Spleen (tissue), 7 donors: ENCODE data around the gene UST.

ENCODE experiments used
- POLR2A ChIP-seq, 3 donors: fragments of 450-650 bp; IDR thresholded peaks; one replicate each; pipeline ENCODE4 v1.5.1; 2017; ENCODE audit warnings: antibody characterized with exemption in 3 of 3, mild to moderate bottlenecking in 1 of 3
- POLR2AphosphoS5 ChIP-seq, 3 donors: sonication (generic); formaldehyde crosslinking; IDR thresholded peaks; one replicate each; pipeline ENCODE4 v1.5.1; 2017; ENCODE audit warnings: antibody characterized with exemption in 3 of 3
- TF ChIP-seq, protein P1 (sequence below), 11 experiments: fragments of 200-600 bp in 7 of 11; fragments of 450-650 bp in 4 of 11; sonication (generic) in 4 of 11; IDR thresholded peaks in 8 of 11; conservative IDR thresholded peaks in 3 of 11; 1 replicate in 7 of 11; 2 replicates in 4 of 11; pipeline versions ENCODE4 v1.4.0 to v1.8.0; 2016 to 2021; ENCODE audit warnings: antibody characterized with exemption in 11 of 11, inconsistent platforms in 4 of 11, mild to moderate bottlenecking in 1 of 11
- donor health status: DM: no; HTN: no; CAD: no; lungs with moderate emphysema.
- donor health status: DM: no; HTN: no; CAD: no.
- donor health status: DM: no; HTN: no; CAD: no.

DNA sequence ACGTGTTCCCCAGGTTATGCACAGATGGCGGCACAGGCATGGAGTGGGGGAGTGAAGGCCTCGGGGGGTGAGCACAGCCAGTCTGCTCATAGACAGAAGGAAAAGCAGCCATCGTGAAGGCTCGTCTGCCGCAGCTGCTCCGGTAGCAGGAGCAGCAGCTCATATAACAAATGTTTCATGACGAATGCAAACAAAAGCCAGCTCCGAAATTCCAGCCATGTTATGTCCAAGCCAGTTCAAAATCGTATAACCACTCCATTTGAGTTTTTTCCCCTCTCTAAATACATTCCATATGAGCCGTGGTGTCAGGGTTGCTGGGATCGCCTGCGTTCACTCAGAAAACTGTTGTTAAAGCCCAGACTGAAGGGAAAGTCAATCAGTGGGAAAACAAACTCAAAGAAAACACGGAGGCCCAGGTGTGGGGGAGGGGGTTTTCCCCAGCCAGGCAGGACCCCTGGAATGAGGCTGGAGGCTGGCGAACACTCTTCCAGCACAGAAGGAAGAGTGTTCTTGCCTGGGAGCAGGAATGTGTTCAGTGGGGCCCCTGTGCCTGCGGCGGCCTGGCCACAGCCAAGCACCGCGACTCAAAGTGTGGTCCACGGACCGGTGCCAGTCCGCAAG is 290.3 kb downstream of the UST start:
- TF ChIP-seq POLR2A (IDR thresholded peaks at IDR 0.05): no peak
- TF ChIP-seq, protein P1, sequence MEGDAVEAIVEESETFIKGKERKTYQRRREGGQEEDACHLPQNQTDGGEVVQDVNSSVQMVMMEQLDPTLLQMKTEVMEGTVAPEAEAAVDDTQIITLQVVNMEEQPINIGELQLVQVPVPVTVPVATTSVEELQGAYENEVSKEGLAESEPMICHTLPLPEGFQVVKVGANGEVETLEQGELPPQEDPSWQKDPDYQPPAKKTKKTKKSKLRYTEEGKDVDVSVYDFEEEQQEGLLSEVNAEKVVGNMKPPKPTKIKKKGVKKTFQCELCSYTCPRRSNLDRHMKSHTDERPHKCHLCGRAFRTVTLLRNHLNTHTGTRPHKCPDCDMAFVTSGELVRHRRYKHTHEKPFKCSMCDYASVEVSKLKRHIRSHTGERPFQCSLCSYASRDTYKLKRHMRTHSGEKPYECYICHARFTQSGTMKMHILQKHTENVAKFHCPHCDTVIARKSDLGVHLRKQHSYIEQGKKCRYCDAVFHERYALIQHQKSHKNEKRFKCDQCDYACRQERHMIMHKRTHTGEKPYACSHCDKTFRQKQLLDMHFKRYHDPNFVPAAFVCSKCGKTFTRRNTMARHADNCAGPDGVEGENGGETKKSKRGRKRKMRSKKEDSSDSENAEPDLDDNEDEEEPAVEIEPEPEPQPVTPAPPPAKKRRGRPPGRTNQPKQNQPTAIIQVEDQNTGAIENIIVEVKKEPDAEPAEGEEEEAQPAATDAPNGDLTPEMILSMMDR (IDR thresholded peaks at IDR 0.05 in 8 of 11, conservative IDR thresholded peaks at IDR 0.05 in 3 of 11): no peak
- no peak for TF ChIP-seq POLR2AphosphoS5 (IDR thresholded peaks at IDR 0.05)
